ENCODE data around the gene SSH2. TPM values are rescaled to one million over a fixed set of nuclear protein-coding genes. Genes with fewer than 3 reads are reported as not detected.

SSH2 gene
- total RNA-seq, 2 experiments from 2014 or later, result 39.4 to 73.9 TPM

DNA sequence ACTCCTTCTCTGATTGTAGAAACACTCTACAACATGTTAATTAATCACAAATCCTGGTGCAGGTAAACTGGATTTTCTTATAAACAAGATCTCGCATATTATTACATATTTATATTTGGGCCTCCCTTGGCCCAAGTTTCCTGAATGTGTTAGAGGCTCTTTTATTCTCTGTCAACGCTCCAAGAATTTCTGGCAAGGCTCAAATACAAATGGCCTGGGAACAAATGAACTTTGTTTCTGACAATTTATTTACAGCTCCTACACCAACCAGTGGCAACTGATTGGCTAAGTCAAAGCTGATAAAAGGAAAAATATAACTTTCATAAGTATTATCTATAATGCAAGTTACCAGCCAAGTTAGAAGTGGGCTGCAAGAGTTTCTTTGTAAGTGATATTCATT lies 242.4 kb downstream of the SSH2 start:
- no peaks in the 10 kb centered on the region for H3K79me2 ChIP-seq (ENCODE audit: insufficient read depth, low read depth, low read length)
- no peak overlapping the region for H3K27ac ChIP-seq (ENCODE audit: low read depth, low read length, poor library complexity, severe bottlenecking)
- H2AFZ ChIP-seq (ENCODE audit: low read length), result no peak overlapping the region
- no TSS peak for BruUV-seq (replicated peaks)
- H3K36me3 ChIP-seq (ENCODE audit: insufficient read depth, low read length), result peaks cover 22% of the 10 kb centered on the region
- peaks cover 16% of the 10 kb centered on the region for H3K4me1 ChIP-seq (ENCODE audit: insufficient read depth, low read length, poor library complexity, severe bottlenecking)
- H3K9me3 ChIP-seq (ENCODE audit: low read length), result no peaks in the 10 kb centered on the region
- CTCF ChIA-PET (ENCODE audit: unreplicated experiment), result no interaction called here
- H3K9me2 ChIP-seq (ENCODE audit: insufficient read depth, low read length), result no peaks in the 10 kb centered on the region
- H3K4me3 ChIP-seq (ENCODE audit: low read depth, low read length, poor library complexity, severe bottlenecking), result no peak overlapping the region
- no peak overlapping the region for H3K4me2 ChIP-seq (ENCODE audit: low read length)
- TF ChIP-seq EZH2phosphoT487 (IDR thresholded peaks at IDR 0.05; ENCODE audit: borderline replicate concordance, low read depth, low read length), result no peak
- TF ChIP-seq CTCF (conservative IDR thresholded peaks at IDR 0.05; ENCODE audit: low read length), result no peak
- H4K20me1 ChIP-seq (ENCODE audit: insufficient read depth, low read length), result no peaks in the 10 kb centered on the region
- DNase-seq (ENCODE audit: low spot score), result no peak
- intact Hi-C loops (cut with micrococcal nuclease; ENCODE audit: unreplicated experiment), result no loop called here
- POLR2A ChIA-PET, result no interaction called here

GRCh38 chr17:29686993-29687590 lies 242.9 kb downstream of the SSH2 start:
- no peak overlapping the region for H3K27ac ChIP-seq (ENCODE audit: low read depth, low read length, poor library complexity, severe bottlenecking)
- DNase-seq (ENCODE audit: low spot score), result no peak
- peaks cover 21% of the 10 kb centered on the region for H3K4me1 ChIP-seq (ENCODE audit: insufficient read depth, low read length, poor library complexity, severe bottlenecking)
- no peaks in the 10 kb centered on the region for H3K79me2 ChIP-seq (ENCODE audit: insufficient read depth, low read depth, low read length)
- H3K9me3 ChIP-seq (ENCODE audit: low read length), result no peaks in the 10 kb centered on the region
- intact Hi-C loops (cut with micrococcal nuclease; ENCODE audit: unreplicated experiment), result no loop called here
- TF ChIP-seq EZH2phosphoT487 (IDR thresholded peaks at IDR 0.05; ENCODE audit: borderline replicate concordance, low read depth, low read length) (no peak), CTCF (conservative IDR thresholded peaks at IDR 0.05; ENCODE audit: low read length) (no peak)
- no peaks in the 10 kb centered on the region for H4K20me1 ChIP-seq (ENCODE audit: insufficient read depth, low read length)
- POLR2A ChIA-PET, result interaction anchor here (0.6 kb wide), 1 partner anchor 228 kb away, joined by 4 read pairs; no protein-coding TSS in a partner anchor
- H3K4me3 ChIP-seq (ENCODE audit: low read depth, low read length, poor library complexity, severe bottlenecking), result no peak overlapping the region
- H3K4me2 ChIP-seq (ENCODE audit: low read length), result no peak overlapping the region
- BruUV-seq (replicated peaks), result no TSS peak
- H3K9me2 ChIP-seq (ENCODE audit: insufficient read depth, low read length), result no peaks in the 10 kb centered on the region
- peaks cover 22% of the 10 kb centered on the region for H3K36me3 ChIP-seq (ENCODE audit: insufficient read depth, low read length)
- no peak overlapping the region for H2AFZ ChIP-seq (ENCODE audit: low read length)
- CTCF ChIA-PET (ENCODE audit: unreplicated experiment), result no interaction called here

DNA sequence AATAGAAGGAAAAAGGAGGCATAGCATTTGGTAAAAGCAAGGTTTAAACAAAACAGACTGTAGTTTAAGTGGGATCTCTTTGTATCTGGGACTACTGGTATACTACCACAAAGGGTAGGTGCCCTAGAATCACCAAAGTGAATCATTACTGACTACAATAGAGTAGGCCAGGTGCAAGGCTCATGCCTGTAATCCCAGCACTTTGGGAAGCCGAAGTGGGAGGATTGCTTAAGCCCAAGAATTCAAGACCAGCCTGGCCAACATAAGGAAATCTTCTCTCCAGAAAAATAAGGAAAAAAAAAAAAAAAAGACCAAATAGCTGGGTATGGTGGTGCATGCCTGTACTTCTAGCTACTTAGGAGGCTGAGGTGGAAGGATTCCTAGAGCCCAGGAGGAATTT lies 246.5 kb downstream of the SSH2 start:
- TF ChIP-seq CTCF (conservative IDR thresholded peaks at IDR 0.05; ENCODE audit: low read length) (no peak), EZH2phosphoT487 (IDR thresholded peaks at IDR 0.05; ENCODE audit: borderline replicate concordance, low read depth, low read length) (no peak)
- Histone ChIP-seq H3K4me3 (ENCODE audit: low read depth, low read length, poor library complexity, severe bottlenecking) (no peak overlapping the region), H2AFZ (ENCODE audit: low read length) (no peak overlapping the region), H3K79me2 (ENCODE audit: insufficient read depth, low read depth, low read length) (peaks cover 4% of the 10 kb centered on the region; the same call in 1 of the 2 replicates), H3K4me2 (ENCODE audit: low read length) (no peak overlapping the region), H4K20me1 (ENCODE audit: insufficient read depth, low read length) (no peaks in the 10 kb centered on the region), H3K9me3 (ENCODE audit: low read length) (no peaks in the 10 kb centered on the region), H3K4me1 (ENCODE audit: insufficient read depth, low read length, poor library complexity, severe bottlenecking) (peaks cover 19% of the 10 kb centered on the region), H3K36me3 (ENCODE audit: insufficient read depth, low read length) (peaks cover 21% of the 10 kb centered on the region), H3K9me2 (ENCODE audit: insufficient read depth, low read length) (no peaks in the 10 kb centered on the region), H3K27ac (ENCODE audit: low read depth, low read length, poor library complexity, severe bottlenecking) (no peak overlapping the region)
- ChIA-PET POLR2A (interaction anchor here (1.0 to 4.2 kb wide), 3 partner anchors 16 to 39 kb away, joined by 3 to 18 read pairs (median 7); no protein-coding TSS in a partner anchor), CTCF (ENCODE audit: unreplicated experiment) (interaction anchor here (0.6 kb wide), 1 partner anchor 34 kb away, joined by 3 read pairs; no protein-coding TSS in a partner anchor)
- intact Hi-C loops (cut with micrococcal nuclease; ENCODE audit: unreplicated experiment), result no loop called here
- DNase-seq (ENCODE audit: low spot score), result no peak
- no TSS peak for BruUV-seq (replicated peaks)

Data from OCI-LY7 (cell line).